ENCODE data around the gene NKTR. TPM values are rescaled to one million over a fixed set of nuclear protein-coding genes. Genes with fewer than 3 reads are reported as not detected.

The NKTR gene
- total RNA-seq, 1 donor from 2014 or later, result 80.9 TPM

DNA sequence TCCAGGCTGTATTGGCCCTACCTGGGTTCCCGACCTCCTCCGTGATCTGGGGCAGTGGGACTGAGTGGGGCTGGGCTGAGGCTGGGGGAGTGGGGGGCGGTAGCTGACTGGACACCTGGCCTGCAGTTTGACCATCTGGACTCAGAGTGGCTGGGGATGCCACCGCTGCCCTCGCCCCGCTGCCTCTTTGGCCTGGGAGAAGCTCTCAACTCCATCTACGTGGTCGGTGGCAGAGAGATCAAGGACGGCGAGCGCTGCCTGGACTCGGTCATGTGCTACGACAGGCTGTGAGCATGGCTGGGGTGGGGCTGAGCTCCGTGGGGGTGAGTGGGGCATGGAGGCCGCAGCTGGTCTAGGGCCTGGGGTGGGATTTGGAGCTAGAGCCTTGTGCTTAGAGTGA is 87.5 kb downstream of the NKTR start:
- Mint-ChIP-seq H3K9me3 (no peaks in the 10 kb centered on the region), H3K4me3 (no peak overlapping the region), H3K27me3 (peaks cover 12% of the 10 kb centered on the region), H3K36me3 (ENCODE audit: low read depth) (no peaks in the 10 kb centered on the region), H3K27ac (no peak overlapping the region), H3K4me1 (peaks cover 2% of the 10 kb centered on the region)
- DNase-seq, result no peak
- intact Hi-C loops (cut with micrococcal nuclease), result no loop called here

DNA sequence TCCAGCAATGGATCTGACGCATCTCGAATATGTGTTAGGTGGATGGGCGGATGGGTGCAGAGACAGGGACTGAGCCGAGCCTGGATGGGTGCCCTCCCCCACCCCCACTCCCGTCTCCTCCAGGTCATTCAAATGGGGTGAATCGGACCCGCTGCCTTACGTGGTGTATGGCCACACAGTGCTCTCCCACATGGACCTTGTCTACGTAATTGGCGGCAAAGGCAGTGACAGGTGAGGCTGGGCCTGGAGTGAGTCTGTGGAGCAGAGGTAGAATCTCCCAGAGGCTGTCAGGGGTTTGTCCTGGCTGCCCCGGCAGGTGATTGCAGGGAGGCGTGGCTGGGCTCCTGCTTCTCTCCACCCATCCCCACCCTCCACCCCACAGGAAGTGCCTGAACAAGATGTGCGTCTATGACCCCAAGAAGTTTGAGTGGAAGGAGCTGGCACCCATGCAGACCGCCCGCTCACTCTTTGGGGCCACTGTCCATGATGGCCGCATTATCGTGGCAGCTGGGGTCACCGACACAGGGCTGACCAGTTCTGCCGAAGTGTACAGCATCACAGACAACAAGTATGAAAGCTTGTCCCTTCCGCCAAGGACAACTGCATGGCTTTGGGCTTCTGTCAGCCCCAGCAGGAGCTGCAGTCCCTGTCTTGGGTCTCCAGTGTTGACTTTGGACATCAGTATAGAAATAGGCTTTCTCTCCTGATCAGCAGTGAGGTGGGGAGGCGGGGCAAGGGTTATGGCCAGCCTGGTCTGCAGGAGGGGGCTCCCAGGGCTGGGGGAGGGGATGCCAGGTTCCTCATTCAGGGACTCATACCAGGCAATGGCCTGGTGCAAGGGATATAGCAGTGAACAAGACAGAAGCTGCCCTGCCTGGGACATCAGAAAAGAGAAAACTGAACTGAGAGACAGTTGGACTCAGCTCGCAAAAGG is 88.3 kb downstream of the NKTR start:
- intact Hi-C loops (cut with micrococcal nuclease), result no loop called here
- no peak overlapping the region for H3K4me3 Mint-ChIP-seq

DNA sequence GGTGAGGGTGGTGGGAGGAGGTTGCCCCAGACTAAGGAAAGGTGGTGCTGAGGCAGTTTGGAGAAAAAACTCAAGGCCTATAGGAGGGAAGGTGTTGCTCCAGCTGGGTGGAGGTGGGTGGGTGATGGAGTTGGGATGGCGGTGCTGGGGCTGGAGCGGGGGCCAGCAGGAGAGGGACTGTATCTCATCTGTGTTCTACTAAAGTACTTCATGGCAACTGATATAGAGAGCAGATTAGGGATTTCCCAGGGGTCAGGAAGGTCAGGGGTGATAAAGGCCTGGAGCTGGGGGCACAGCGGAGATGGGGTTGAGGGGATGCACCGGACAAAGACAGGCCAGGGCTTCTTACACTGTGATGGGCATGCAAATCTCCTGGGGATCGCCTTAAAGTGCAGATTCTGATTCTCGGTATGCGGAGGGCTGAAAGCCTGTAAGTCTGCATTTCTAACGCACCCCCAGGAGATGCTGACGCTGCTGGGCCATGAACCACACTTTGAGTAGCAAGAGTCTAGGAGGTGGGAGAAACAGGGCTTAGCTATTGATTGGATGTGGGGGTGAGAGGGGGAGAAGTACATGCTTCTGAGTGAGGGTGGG is 89.0 kb downstream of the NKTR start:
- peaks cover 12% of the 10 kb centered on the region for H3K27me3 Mint-ChIP-seq
- DNase-seq, result no peak
- no peaks in the 10 kb centered on the region for H3K9me3 Mint-ChIP-seq
- H3K27ac Mint-ChIP-seq, result no peak overlapping the region
- intact Hi-C loops (cut with micrococcal nuclease), result no loop called here
- H3K36me3 Mint-ChIP-seq (ENCODE audit: low read depth), result no peaks in the 10 kb centered on the region
- H3K4me3 Mint-ChIP-seq, result no peak overlapping the region
- H3K4me1 Mint-ChIP-seq, result peaks cover 2% of the 10 kb centered on the region

More for the DNA sequence above, 88.3 kb downstream of the NKTR start:
- no peak overlapping the region for H3K27ac Mint-ChIP-seq
- peaks cover 2% of the 10 kb centered on the region for H3K4me1 Mint-ChIP-seq
- H3K36me3 Mint-ChIP-seq (ENCODE audit: low read depth), result no peaks in the 10 kb centered on the region
- DNase-seq, result no peak
- H3K9me3 Mint-ChIP-seq, result no peaks in the 10 kb centered on the region
- H3K27me3 Mint-ChIP-seq, result peaks cover 12% of the 10 kb centered on the region

DNA sequence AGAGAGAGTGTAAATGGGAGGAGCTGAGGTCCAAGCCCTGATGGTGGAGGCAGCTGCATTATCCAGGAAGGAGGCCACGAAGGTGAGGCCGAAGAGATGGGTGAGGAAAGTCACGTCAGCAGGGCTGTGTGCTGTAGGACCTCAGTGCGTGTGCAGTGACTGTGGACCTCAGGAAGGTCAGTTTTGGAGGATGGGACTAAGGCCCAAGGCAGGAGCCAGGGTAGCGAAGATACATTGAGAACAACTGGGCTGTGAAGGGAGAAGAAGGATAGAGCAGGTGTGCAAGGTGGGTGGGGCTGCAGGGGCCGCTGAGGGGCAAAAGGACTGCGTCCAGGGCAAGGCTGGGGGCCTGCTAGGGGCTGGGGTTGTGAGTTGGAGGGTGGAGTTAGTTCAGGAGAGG is 89.7 kb downstream of the NKTR start:
- Mint-ChIP-seq H3K9me3 (no peaks in the 10 kb centered on the region), H3K27me3 (peaks cover 12% of the 10 kb centered on the region), H3K4me1 (peaks cover 2% of the 10 kb centered on the region), H3K36me3 (ENCODE audit: low read depth) (no peaks in the 10 kb centered on the region), H3K27ac (no peak overlapping the region), H3K4me3 (no peak overlapping the region)
- DNase-seq, result no peak
- intact Hi-C loops (cut with micrococcal nuclease), result no loop called here

DNA sequence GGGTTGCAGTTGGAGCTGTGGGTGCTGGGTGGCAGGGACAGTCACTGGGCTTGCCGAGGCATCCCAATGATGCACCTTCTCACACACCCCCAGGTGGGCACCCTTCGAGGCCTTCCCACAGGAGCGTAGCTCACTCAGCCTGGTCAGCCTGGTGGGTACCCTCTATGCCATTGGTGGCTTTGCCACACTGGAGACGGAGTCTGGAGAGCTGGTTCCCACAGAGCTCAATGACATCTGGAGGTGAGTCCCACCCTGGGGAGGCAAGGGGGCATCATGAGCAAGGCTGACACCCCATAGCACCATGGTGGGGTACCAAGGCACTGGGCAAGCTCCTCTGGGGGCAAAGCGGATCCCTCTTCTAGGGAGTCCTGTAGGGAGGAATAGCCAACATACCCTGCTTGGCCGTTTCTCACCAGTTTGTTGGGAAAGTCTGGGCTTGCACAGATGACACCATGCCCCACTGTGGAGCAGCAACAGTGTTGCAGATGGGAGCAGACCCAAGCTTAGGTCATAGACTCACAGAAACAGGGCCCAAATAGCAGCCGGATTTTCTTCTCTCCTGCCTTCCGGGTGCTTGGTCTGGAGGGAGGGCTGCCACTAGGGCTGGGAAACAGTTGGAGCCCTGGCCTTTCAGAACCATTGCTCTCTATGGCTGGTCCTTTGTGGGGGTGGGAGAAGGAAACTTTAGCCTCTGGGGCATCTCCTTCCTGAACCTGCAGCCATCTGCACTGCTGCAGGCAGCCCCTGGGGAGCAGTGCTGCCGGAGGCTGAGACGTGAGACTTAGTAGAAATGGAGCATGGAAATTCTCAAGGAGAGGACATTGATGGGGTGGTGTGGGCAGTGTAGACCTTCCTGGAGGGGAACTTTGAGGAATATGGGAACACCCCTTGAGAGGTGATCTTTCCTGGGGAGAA is 90.5 kb downstream of the NKTR start:
- H3K36me3 Mint-ChIP-seq (ENCODE audit: low read depth), result no peaks in the 10 kb centered on the region
- no peaks in the 10 kb centered on the region for H3K9me3 Mint-ChIP-seq
- DNase-seq, result no peak

DNA sequence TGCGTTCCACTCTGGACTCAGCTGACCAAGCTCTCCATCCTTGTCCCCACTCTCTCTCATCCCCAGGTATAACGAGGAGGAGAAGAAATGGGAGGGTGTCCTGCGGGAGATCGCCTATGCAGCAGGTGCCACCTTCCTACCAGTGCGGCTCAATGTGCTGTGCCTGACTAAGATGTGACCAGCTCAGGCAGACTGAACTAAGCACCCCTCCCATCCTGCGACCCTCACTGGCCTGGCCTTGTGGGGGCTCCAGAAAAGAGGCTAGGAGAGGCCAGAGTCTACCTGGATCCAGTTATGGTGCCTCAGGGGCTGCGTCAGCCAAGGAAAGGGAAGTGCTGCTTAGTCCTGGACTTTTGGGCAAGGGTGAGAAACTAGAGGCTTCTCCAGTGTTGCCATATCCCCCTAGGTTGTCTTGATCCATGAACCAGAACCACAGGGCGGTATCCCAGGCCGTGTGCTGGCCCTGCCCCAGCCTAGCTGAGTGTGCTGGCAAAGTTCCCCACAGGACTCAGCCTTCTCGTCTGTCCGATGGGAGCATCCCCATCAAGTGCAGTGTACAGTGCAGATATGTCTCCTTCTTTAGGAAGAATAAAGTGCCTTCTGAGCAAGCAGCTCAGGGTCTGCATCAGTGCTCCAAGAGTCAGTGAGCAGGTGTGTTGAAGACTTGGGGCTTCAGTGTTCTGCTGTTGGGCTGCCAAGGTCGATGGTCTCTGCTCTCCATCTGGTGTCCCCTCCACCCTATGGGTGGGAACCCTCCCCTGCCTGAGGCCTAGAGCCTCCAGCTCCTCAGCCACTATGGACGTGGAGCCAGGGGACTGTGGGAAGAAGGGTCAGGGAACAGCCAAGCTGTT is 91.6 kb downstream of the NKTR start:
- H3K27ac Mint-ChIP-seq, result no peak overlapping the region
- H3K36me3 Mint-ChIP-seq (ENCODE audit: low read depth), result no peaks in the 10 kb centered on the region
- H3K27me3 Mint-ChIP-seq, result peaks cover 7% of the 10 kb centered on the region
- H3K4me1 Mint-ChIP-seq, result no peaks in the 10 kb centered on the region
- no peak for DNase-seq
- intact Hi-C loops (cut with micrococcal nuclease), result no loop called here
- no peaks in the 10 kb centered on the region for H3K9me3 Mint-ChIP-seq
- H3K4me3 Mint-ChIP-seq, result no peak overlapping the region

More for the DNA sequence above, 90.5 kb downstream of the NKTR start:
- no peak overlapping the region for H3K4me3 Mint-ChIP-seq
- H3K27me3 Mint-ChIP-seq, result peaks cover 7% of the 10 kb centered on the region
- intact Hi-C loops (cut with micrococcal nuclease), result no loop called here
- no peaks in the 10 kb centered on the region for H3K4me1 Mint-ChIP-seq
- no peak overlapping the region for H3K27ac Mint-ChIP-seq

DNA sequence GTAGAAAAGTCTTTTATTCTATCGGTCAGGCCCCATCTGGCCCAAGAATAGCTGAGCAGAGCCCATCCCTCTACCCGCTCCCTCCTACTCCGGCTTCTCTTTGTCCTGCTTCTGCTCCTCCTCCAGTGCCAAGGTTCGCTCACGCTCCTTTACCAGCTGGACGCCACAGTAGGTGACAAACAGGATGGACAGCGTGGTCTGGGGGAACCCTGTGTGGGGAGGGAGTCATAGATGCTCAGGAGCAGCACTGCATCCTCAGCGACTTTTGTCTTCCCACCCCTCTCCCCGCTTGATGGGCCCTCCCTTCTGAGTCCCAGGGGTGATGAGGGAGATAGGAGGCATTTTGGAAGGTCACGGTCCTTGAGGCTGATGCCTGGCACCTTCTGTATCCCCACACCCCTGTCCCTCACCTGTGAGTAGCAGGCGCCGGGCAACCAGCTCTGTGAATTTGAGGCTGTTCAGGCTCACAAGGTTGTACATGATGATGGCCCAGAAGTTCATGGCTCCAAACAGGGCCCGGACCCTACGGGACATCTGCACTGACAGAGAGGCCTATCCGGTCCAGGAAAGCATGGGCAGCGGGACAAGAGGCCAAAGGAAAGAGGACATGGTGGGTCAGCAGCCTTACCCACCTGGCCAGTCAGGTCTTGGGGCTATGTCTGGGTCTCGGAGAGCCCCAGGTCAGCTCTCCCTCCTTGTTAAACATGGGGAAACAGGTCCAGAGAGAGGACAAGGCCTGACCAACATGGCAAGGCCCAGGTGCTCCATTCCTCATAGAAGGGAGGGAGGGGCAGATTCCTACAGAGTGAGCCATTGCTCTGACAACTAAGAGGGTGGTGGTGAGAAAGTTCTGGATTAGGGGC is 92.4 kb downstream of the NKTR start:
- Mint-ChIP-seq H3K9me3 (no peaks in the 10 kb centered on the region), H3K4me1 (no peaks in the 10 kb centered on the region), H3K4me3 (no peak overlapping the region), H3K27ac (no peak overlapping the region), H3K27me3 (peaks cover 5% of the 10 kb centered on the region), H3K36me3 (ENCODE audit: low read depth) (no peaks in the 10 kb centered on the region)
- no peak for DNase-seq
- intact Hi-C loops (cut with micrococcal nuclease), result no loop called here

DNA sequence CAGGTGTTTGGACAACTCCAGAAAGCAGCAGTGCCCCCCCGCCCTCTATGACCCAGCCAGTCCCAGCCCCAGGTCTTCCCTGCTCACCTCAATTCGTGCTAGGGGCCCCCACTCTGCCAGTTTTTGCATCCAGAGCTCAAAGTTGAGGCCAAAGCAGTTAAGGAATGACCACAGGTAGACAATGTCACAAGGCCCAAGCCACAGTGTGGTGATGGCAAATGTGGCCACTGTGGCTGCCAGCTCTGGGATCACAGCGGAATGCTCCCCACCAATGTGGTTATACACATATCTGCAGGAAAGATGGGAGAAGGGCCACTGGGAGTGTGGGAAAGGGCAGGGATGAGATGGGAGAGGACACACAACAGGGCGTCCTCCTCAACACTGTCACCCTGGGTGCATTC is 93.0 kb downstream of the NKTR start:
- no peaks in the 10 kb centered on the region for H3K9me3 Mint-ChIP-seq
- H3K36me3 Mint-ChIP-seq (ENCODE audit: low read depth), result no peaks in the 10 kb centered on the region

DNA sequence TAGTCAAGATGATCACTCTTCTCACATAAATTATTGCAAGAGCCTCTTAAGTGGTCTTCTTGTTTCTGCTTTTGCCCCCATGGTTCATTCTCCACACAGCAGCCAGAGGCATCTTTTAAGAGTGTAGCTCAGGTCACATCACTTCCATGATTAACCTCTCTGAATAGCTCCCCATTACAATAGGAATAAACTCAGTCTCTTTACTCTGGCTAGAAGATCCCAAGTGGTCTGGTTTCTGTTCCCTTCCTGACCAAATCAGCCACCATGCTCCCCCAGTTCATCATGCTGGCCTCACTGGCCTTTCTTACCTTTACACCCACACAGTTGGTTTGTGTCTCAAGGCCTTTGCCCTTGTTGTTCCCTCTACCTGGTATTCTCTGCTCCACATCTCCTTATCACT is 93.9 kb downstream of the NKTR start:
- H3K36me3 Mint-ChIP-seq (ENCODE audit: low read depth), result no peaks in the 10 kb centered on the region
- H3K27ac Mint-ChIP-seq, result no peak overlapping the region
- DNase-seq, result no peak
- no peak overlapping the region for H3K4me3 Mint-ChIP-seq
- peaks cover 5% of the 10 kb centered on the region for H3K27me3 Mint-ChIP-seq
- intact Hi-C loops (cut with micrococcal nuclease), result no loop called here
- H3K9me3 Mint-ChIP-seq, result no peaks in the 10 kb centered on the region
- no peaks in the 10 kb centered on the region for H3K4me1 Mint-ChIP-seq

More for the DNA sequence above, 93.0 kb downstream of the NKTR start:
- Mint-ChIP-seq H3K4me1 (no peaks in the 10 kb centered on the region), H3K4me3 (no peak overlapping the region), H3K27me3 (peaks cover 5% of the 10 kb centered on the region), H3K27ac (no peak overlapping the region)
- DNase-seq, result no peak
- intact Hi-C loops (cut with micrococcal nuclease), result no loop called here

DNA sequence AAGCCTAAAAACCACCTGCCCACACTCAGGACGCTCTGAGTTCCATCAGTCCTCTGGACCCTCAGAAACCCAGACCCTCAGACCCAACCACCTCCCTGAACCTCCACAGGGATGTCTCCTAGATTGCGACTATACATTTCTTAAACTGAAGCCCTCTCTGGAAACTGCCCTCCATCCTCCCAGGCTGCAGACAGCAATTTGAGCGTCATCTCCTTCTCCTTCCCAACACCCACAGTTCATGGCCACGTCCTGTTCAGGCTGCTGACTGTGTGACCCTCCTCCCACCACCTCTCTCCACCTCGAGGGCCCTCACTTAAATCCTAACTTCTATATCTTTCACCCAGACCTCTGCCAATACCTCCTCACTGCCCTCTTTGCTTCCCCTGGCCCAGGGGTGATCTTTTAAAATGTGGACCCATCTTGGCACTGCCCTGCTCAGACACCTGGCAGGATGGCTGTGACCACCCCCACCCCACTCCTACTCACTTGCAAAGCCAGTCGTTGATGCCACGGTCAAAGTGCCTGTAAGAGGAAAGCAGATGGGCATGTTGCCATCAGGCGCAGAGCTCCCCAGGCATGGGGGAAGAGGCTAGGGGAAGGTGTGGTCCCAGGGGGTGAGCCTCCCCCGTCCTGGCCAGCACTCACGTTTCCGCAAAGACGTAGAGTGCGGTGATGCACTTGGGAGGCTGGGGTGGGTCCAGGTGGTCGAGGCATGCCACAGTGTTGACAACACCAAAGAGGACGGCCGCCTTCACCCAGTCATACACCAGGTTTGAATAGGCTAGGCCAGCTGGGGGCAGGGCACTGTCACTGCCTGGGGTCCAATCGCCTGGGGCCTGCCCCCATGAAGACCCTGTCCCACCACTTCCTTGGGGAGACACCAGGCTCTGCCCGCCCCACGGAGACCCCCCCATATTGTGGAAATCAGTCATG is 96.1 kb downstream of the NKTR start:
- no peak for DNase-seq
- Mint-ChIP-seq H3K27ac (no peak overlapping the region), H3K4me1 (peaks cover 3% of the 10 kb centered on the region), H3K27me3 (no peaks in the 10 kb centered on the region), H3K36me3 (ENCODE audit: low read depth) (no peaks in the 10 kb centered on the region), H3K9me3 (no peaks in the 10 kb centered on the region), H3K4me3 (no peak overlapping the region)
- intact Hi-C loops (cut with micrococcal nuclease), result no loop called here

DNA sequence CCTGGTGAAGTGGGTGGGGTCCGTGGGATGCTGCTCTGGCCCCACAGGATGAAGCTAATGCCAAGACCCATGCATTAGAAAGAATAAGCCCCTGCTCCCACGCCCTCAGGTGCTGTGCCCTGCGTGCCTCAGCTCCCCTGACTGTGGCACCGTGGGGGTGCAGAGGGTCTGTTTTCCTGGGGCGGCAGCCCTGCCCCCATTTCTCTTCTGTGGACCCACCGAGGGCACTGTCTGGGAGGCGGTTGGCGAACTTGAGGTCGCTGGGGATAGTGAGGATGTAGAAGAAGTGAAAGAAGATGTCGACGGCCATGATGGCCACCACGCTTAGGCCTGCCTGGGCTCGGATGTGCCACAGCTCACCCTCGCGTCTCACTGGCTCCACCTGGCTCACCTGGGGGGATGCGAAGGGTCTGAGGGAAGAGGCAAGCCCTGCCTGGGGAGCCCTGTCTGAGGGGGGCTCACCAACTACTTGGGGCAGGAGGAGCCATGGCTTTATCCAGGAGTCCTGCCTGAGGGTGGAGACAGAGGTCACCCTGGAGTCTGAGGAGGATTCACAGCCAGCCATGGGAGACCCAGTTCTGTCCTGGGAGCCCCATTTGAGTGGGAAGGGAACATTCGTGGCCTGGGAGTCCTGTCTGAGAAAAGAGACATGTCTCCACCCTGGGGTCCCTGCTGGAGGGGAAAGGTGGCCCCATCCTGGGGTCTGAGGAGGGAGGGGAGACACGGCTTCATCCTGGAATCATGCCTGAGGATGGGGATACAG is 97.0 kb downstream of the NKTR start:
- Mint-ChIP-seq H3K9me3 (no peaks in the 10 kb centered on the region), H3K4me3 (no peak overlapping the region), H3K27me3 (no peaks in the 10 kb centered on the region), H3K4me1 (peaks cover 3% of the 10 kb centered on the region), H3K27ac (no peak overlapping the region), H3K36me3 (ENCODE audit: low read depth) (no peaks in the 10 kb centered on the region)
- no peak for DNase-seq
- intact Hi-C loops (cut with micrococcal nuclease), result no loop called here
